IMR-90 (cell line): ENCODE measurements around the gene DZIP1L. TPM values are rescaled to one million over a fixed set of nuclear protein-coding genes. Genes with fewer than 3 reads are reported as not detected.

Source experiments
- ATAC-seq: fragments of 200-7000 bp; cut with Tn5 transposase; 2 replicates; pipeline ENCODE4 v1.9.1; 2020; ENCODE audit warnings: low read depth, mild to moderate bottlenecking, moderate library complexity
- Bru-seq: library from RNA; stranded (reverse); fragments of 400-500 nt; gene quantifications from one replicate; lab custom pipeline; 2021; lab: Mats Ljungman, UMichigan
- BruChase-seq, 2 experiments: library from RNA; stranded (reverse); fragments of 400-500 nt; gene quantifications; one replicate each; lab custom pipeline; 2021; lab: Mats Ljungman, UMichigan
- BruUV-seq: library from RNA; stranded (reverse); fragments of 400-500 nt; replicated peaks from 2 replicates; lab custom pipeline; 2021; lab: Mats Ljungman, UMichigan
- CTCF ChIA-PET: fragments of 300-600 bp; formaldehyde crosslinking; extraction: SDS; loops from one replicate; lab custom pipeline; 2021; ENCODE audit warnings: antibody characterized with exemption; lab: Yijun Ruan, JAX
- POLR2A ChIA-PET: fragments of 300-600 bp; sonication (Branson Sonifier 250); formaldehyde crosslinking; loops from one replicate; lab custom pipeline; 2022; ENCODE audit warnings: antibody characterized with exemption; ENCODE audit not compliant: unreplicated experiment; lab: Charles Lee
- DNase-seq: peaks from one replicate; pipeline ENCODE4 v3.0.0; 2013
- H2AFZ ChIP-seq: replicated peaks from 2 replicates; pipeline ENCODE3; 2013; ENCODE audit warnings: low read length, mild to moderate bottlenecking; ENCODE audit not compliant: poor library complexity
- H2AK5ac ChIP-seq: 2 replicates; pipeline ENCODE4 v1.6.1; 2013; ENCODE audit warnings: low read depth, low read length, inconsistent platforms
- H2AK9ac ChIP-seq: replicated peaks from 2 replicates; pipeline ENCODE3; 2013; ENCODE audit warnings: mild to moderate bottlenecking, low read depth, low read length, moderate library complexity; ENCODE audit not compliant: poor library complexity
- H2BK120ac ChIP-seq: 2 replicates; pipeline ENCODE4 v1.6.1; 2013; ENCODE audit warnings: low read depth, low read length, inconsistent platforms
- H2BK15ac ChIP-seq: 3 replicates; pipeline ENCODE4 v1.6.1; 2013; ENCODE audit warnings: low read depth, low read length, inconsistent platforms
- H2BK20ac ChIP-seq: 2 replicates; pipeline ENCODE4 v1.6.1; 2013; ENCODE audit warnings: low read depth, mild to moderate bottlenecking, inconsistent platforms, low read length, moderate library complexity
- H2BK5ac ChIP-seq: 2 replicates; pipeline ENCODE4 v1.6.1; 2013; ENCODE audit warnings: mild to moderate bottlenecking, low read depth, low read length, inconsistent platforms; ENCODE audit not compliant: poor library complexity, severe bottlenecking
- H3K14ac ChIP-seq: replicated peaks from 2 replicates; pipeline ENCODE4 v1.6.1; 2013; ENCODE audit warnings: low read depth, low read length, inconsistent platforms
- H3K18ac ChIP-seq: 2 replicates; pipeline ENCODE4 v1.6.1; 2013; ENCODE audit warnings: low read depth, low read length, control low read depth
- H3K23ac ChIP-seq: 2 replicates; pipeline ENCODE4 v1.6.1; 2013; ENCODE audit warnings: low read depth, low read length, inconsistent platforms
- H3K27ac ChIP-seq: 2 replicates; pipeline ENCODE4 v1.5.1; 2013; ENCODE audit warnings: mild to moderate bottlenecking, control low read depth, low read length; ENCODE audit not compliant: insufficient read depth
- H3K27me3 ChIP-seq: 2 replicates; pipeline ENCODE4 v1.6.1; 2013; ENCODE audit warnings: low read length; ENCODE audit not compliant: control insufficient read depth, insufficient read depth
- H3K36me3 ChIP-seq: 2 replicates; pipeline ENCODE4 v1.6.1; 2013; ENCODE audit warnings: low read length, mixed read lengths; ENCODE audit not compliant: control insufficient read depth, insufficient read depth
- H3K4ac ChIP-seq: 2 replicates; pipeline ENCODE4 v1.6.1; 2013; ENCODE audit warnings: low read depth, low read length, inconsistent platforms
- H3K4me1 ChIP-seq: 2 replicates; pipeline ENCODE4 v1.6.1; 2013; ENCODE audit warnings: low read length, mixed read lengths; ENCODE audit not compliant: control insufficient read depth, insufficient read depth
- H3K4me2 ChIP-seq: 2 replicates; pipeline ENCODE4 v1.6.1; 2013; ENCODE audit warnings: low read depth, mild to moderate bottlenecking, control low read depth, low read length, moderate library complexity
- H3K4me3 ChIP-seq: 2 replicates; pipeline ENCODE4 v1.5.1; 2013; ENCODE audit warnings: low read depth, mild to moderate bottlenecking, control low read depth, low read length, moderate library complexity; ENCODE audit not compliant: insufficient read depth
- H3K56ac ChIP-seq: 2 replicates; pipeline ENCODE4 v1.6.1; 2013; ENCODE audit warnings: low read length, inconsistent platforms; ENCODE audit not compliant: insufficient read depth; ENCODE audit errors: extremely low read depth
- H3K79me1 ChIP-seq, 2 experiments: 2 replicates each; pipeline ENCODE4 v1.6.1; 2013; ENCODE audit warnings: low read length in 2 of 2, inconsistent platforms in 1 of 2, low read depth in 1 of 2
- H3K9ac ChIP-seq: 2 replicates; pipeline ENCODE4 v1.6.1; 2013; ENCODE audit warnings: low read depth, low read length, control low read depth
- H3K9me1 ChIP-seq: 2 replicates; pipeline ENCODE4 v1.6.1; 2013; ENCODE audit warnings: low read length, inconsistent platforms; ENCODE audit not compliant: insufficient read depth
- H3K9me3 ChIP-seq: 2 replicates; pipeline ENCODE4 v1.6.1; 2013; ENCODE audit warnings: low read length; ENCODE audit not compliant: control insufficient read depth, insufficient read depth
- H4K20me1 ChIP-seq: 2 replicates; pipeline ENCODE4 v1.6.1; 2013; ENCODE audit warnings: low read length, inconsistent platforms; ENCODE audit not compliant: insufficient read depth
- H4K5ac ChIP-seq: 2 replicates; pipeline ENCODE4 v1.6.1; 2013; ENCODE audit warnings: mild to moderate bottlenecking, low read depth, low read length, control low read depth
- H4K8ac ChIP-seq, 2 experiments: 2 replicates each; pipeline ENCODE4 v1.6.1; 2013; ENCODE audit warnings: low read depth in 2 of 2, low read length in 2 of 2, control low read depth in 1 of 2, inconsistent platforms in 1 of 2
- H4K91ac ChIP-seq: 2 replicates; pipeline ENCODE4 v1.6.1; 2013; ENCODE audit warnings: low read depth, low read length, inconsistent platforms; ENCODE audit not compliant: insufficient read depth
- CEBPB ChIP-seq: IDR thresholded peaks from 2 replicates; pipeline ENCODE4 v1.6.1; 2012; ENCODE audit warnings: low read depth, low read length, improper control_type of control experiment
- CTCF ChIP-seq: conservative IDR thresholded peaks from 2 replicates; pipeline ENCODE4 v1.5.1; 2012; ENCODE audit warnings: mild to moderate bottlenecking, low read depth, low read length, improper control_type of control experiment
- ELK1 ChIP-seq: fragments of 150-350 bp; IDR thresholded peaks from 2 replicates; pipeline ENCODE4 v1.6.1; 2016; ENCODE audit warnings: low read depth, mild to moderate bottlenecking, low read length, moderate library complexity, borderline replicate concordance
- MAFK ChIP-seq: IDR thresholded peaks from 2 replicates; pipeline ENCODE4 v1.6.1; 2012; ENCODE audit warnings: low read depth, low read length, improper control_type of control experiment
- MXI1 ChIP-seq: IDR thresholded peaks from 2 replicates; pipeline ENCODE4 v1.6.1; 2012; ENCODE audit warnings: low read depth, mild to moderate bottlenecking, low read length, moderate library complexity, borderline replicate concordance
- RCOR1 ChIP-seq: IDR thresholded peaks from 2 replicates; pipeline ENCODE4 v1.6.1; 2012; ENCODE audit warnings: mild to moderate bottlenecking, low read length, improper control_type of control experiment; ENCODE audit not compliant: insufficient replicate concordance
- RFX5 ChIP-seq: IDR thresholded peaks from 2 replicates; pipeline ENCODE4 v1.8.0; 2012; ENCODE audit warnings: low read depth, mild to moderate bottlenecking, low read length, moderate library complexity
- SMC3 ChIP-seq: fragments of 150-350 bp; IDR thresholded peaks from 2 replicates; pipeline ENCODE4 v1.6.1; 2016; ENCODE audit warnings: low read depth, mild to moderate bottlenecking, antibody characterized with exemption, low read length, moderate library complexity
- USF2 ChIP-seq: fragments of 150-350 bp; IDR thresholded peaks from 2 replicates; pipeline ENCODE4 v1.6.1; 2017; ENCODE audit warnings: mild to moderate bottlenecking, antibody characterized with exemption, low read length, low read depth
- WGBS, 2 experiments: methylation state at CpG; one replicate each; pipeline versions ENCODE4 v1.1.5 to v1.1.7; 2013; ENCODE audit warnings: missing lambda C conversion rate in 2 of 2; ENCODE audit not compliant: insufficient read length in 1 of 2; ENCODE audit errors: extremely low coverage in 2 of 2; 5-methylcytosine and 5-hydroxymethylcytosine counted together
- dilution Hi-C: fragments of 300-500 bp; cut with HindIII; formaldehyde crosslinking; loops from one replicate; pipeline ENCODE4 v1.14.3; 2018; ENCODE audit warnings: low sequenced_read_pairs; ENCODE audit not compliant: unreplicated experiment
- in situ Hi-C: fragments of 300-500 bp; cut with MboI; formaldehyde crosslinking; loops from 3 replicates; pipeline ENCODE4 v1.14.3; 2019; ENCODE audit warnings: low sequenced_read_pairs, inconsistent platforms, mixed read lengths
- intact Hi-C: fragments of 100-400 bp; cut with micrococcal nuclease; formaldehyde crosslinking; loops from 2 replicates; pipeline ENCODE4 v1.10.0; 2022
- long read RNA-seq: library from polyadenylated mRNA; unstranded; transcript quantifications from one replicate; pipeline ENCODE4 v2.0.0, GENCODE V29; 2021; ENCODE audit not compliant: unreplicated experiment
- polyA plus RNA-seq, 3 experiments: library from polyadenylated mRNA; depleted of rRNA; stranded (reverse); fragments of >200 nt; gene quantifications; 2 replicates each; pipeline ENCODE4 v1.2.3, GENCODE V29; 2012; ENCODE audit warnings: low replicate concordance in 1 of 3
- total RNA-seq: library from RNA; depleted of rRNA; stranded (reverse); fragments of >200 nt; gene quantifications from 2 replicates; pipeline ENCODE4 v1.2.3, GENCODE V29; 2012; rRNA removed

DZIP1L gene
- 14.7 and 21.4 TPM in 2 replicates for total RNA-seq
- polyA plus RNA-seq (2012; rRNA removed) = 10.8 and 12.9 TPM in 2 replicates
- 3.4 and 4.8 TPM in 2 replicates for polyA plus RNA-seq (2012; cell fraction: cytosol; rRNA removed)
- polyA plus RNA-seq (2012; cell fraction: nucleus; rRNA removed; ENCODE audit: low replicate concordance) = 39.7 and 52.2 TPM in 2 replicates
- Bru-seq, nascent RNA = percentile 76 among the genes with signal in this experiment
- percentile 56 among the genes with signal in this experiment for BruChase-seq, experiment 1, labeled RNA remaining after a 6-hour chase
- percentile 71 among the genes with signal in this experiment for BruChase-seq, experiment 2, labeled RNA remaining after a 2-hour chase
- long read RNA-seq, partial matches to known transcripts = 0 of 2 reads
- long read RNA-seq, other reads (novel, unspliced or antisense) = 2 of 2 reads

GRCh38 chr3:138114988-138115971, at the start of gene DZIP1L:
Gene DZIP1L, minus strand, starts transcription at chr3:138115608. Its CDS starts 11,637 bp downstream, at chr3:138103971.
- peak within 1 kb of the TSS; percentile 86 to 98 for H4K8ac ChIP-seq
- peak within 1 kb of the TSS; percentile 98 for H3K23ac ChIP-seq
- CTCF ChIA-PET = interaction anchor here (0.6 to 1.6 kb wide), 5 partner anchors 25 to 110 kb away, joined by 3 read pairs; no protein-coding TSS in a partner anchor
- peaks cover 8% of the 10 kb centered on the region for H3K9me1 ChIP-seq
- peak within 1 kb of the TSS; percentile 99 for H4K5ac ChIP-seq
- peaks cover 5% of the 10 kb centered on the region for H3K4me1 ChIP-seq
- H2AK5ac ChIP-seq = peak within 1 kb of the TSS; percentile 98
- DNase-seq (peak; percentile 70), ATAC-seq (peak; percentile 83)
- peak within 1 kb of the TSS; percentile 98 for H2BK5ac ChIP-seq
- peak within 1 kb of the TSS; percentile 91 for H3K18ac ChIP-seq
- H4K91ac ChIP-seq = peak within 1 kb of the TSS; percentile 95
- peak within 1 kb of the TSS; percentile 96 for H2AFZ ChIP-seq
- peak within 1 kb of the TSS; percentile 67; the same call in 1 of the 3 replicates for H2BK15ac ChIP-seq
- H4K20me1 ChIP-seq = peaks cover 7% of the 10 kb centered on the region; the same call in 1 of the 2 replicates
- H3K36me3 ChIP-seq = peaks cover 2% of the 10 kb centered on the region
- H3K79me1 ChIP-seq = peaks cover 17 to 37% of the 10 kb centered on the region in 2 experiments
- WGBS, 2 experiments = 3% methylated on average over 24 of the region's 86 CpGs; no CpG with 5 or more reads in 1 of the 2 experiments
- H3K4me3 ChIP-seq = peak within 1 kb of the TSS; percentile 74
- H3K27me3 ChIP-seq = no peaks in the 10 kb centered on the region
- peak within 1 kb of the TSS; percentile 95 for H2AK9ac ChIP-seq
- BruUV-seq = no TSS peak
- H2BK120ac ChIP-seq = peak within 1 kb of the TSS; percentile 95
- H3K9ac ChIP-seq = peak within 1 kb of the TSS; percentile 100
- POLR2A ChIA-PET = interaction anchor here (0.6 to 1.1 kb wide), 3 partner anchors 21 to 56 kb away, joined by 3 to 5 read pairs (median 3); no protein-coding TSS in a partner anchor
- in situ Hi-C loops = loop anchor here (5.0 kb wide), 1 partner anchor 48 kb away; no protein-coding TSS in a partner anchor
- peak within 1 kb of the TSS; percentile 95 for H3K4me2 ChIP-seq
- peak within 1 kb of the TSS; percentile 96 for H3K56ac ChIP-seq
- H2BK20ac ChIP-seq = peak within 1 kb of the TSS; percentile 75
- intact Hi-C loops = loop anchor here (5.0 kb wide), 1 partner anchor 33 kb away; no protein-coding TSS in a partner anchor
- peak within 1 kb of the TSS; percentile 100 for H3K14ac ChIP-seq
- H3K9me3 ChIP-seq = no peaks in the 10 kb centered on the region
- H3K4ac ChIP-seq = peak within 1 kb of the TSS; percentile 98
- dilution Hi-C loops = no loop called here
- peak within 1 kb of the TSS; percentile 96 for H3K27ac ChIP-seq
- TF ChIP-seq MXI1 = peak; percentile 35; the same call in 1 of the 2 replicates
- no peak for TF ChIP-seq RFX5
- TF ChIP-seq ELK1 = no peak
- TF ChIP-seq RCOR1 = peak; percentile 41
- no peak for TF ChIP-seq CEBPB
- no peak for TF ChIP-seq MAFK
- TF ChIP-seq USF2 = no peak
- no peak; the same call in 1 of the 2 replicates for TF ChIP-seq SMC3
- TF ChIP-seq CTCF = peak; percentile 50
